ENCODE results near the gene ITGA5.

ITGA5 gene

GRCh38 chr12:54411391-54412241, 7.5 kb downstream of the ITGA5 start:
- DNase-seq (ENCODE audit: low spot score), result no peak

- no peak for DNase-seq (ENCODE audit: low spot score)
These were observed 9.8 kb downstream of the ITGA5 start for GRCh38 chr12:54409267-54409666.

GRCh38 chr12:54407183-54407905, 11.7 kb downstream of the ITGA5 start:
- DNase-seq (ENCODE audit: low spot score), result no peak

GRCh38 chr12:54405573-54405972, 13.5 kb downstream of the ITGA5 start:
- no peak for DNase-seq (ENCODE audit: low spot score)

- no peak for DNase-seq (ENCODE audit: low spot score)
These were observed 14.0 kb downstream of the ITGA5 start for GRCh38 chr12:54405106-54405505.

- peak; percentile 71 for DNase-seq (ENCODE audit: low spot score)
These were observed 14.7 kb downstream of the ITGA5 start for GRCh38 chr12:54404061-54405004.

- DNase-seq (ENCODE audit: low spot score), result no peak
These were observed 17.9 kb downstream of the ITGA5 start for GRCh38 chr12:54401119-54401518.

GRCh38 chr12:54398995-54399793, 19.9 kb downstream of the ITGA5 start:
- DNase-seq (ENCODE audit: low spot score), result peak; percentile 83

GRCh38 chr12:54398218-54398617, 20.8 kb downstream of the ITGA5 start:
- DNase-seq (ENCODE audit: low spot score), result no peak

- DNase-seq (ENCODE audit: low spot score), result no peak
These were observed 21.9 kb downstream of the ITGA5 start for GRCh38 chr12:54397157-54397556.

GRCh38 chr12:54395545-54395944, 23.5 kb downstream of the ITGA5 start:
- DNase-seq (ENCODE audit: low spot score), result no peak

- DNase-seq (ENCODE audit: low spot score), result no peak
These were observed 24.1 kb downstream of the ITGA5 start for GRCh38 chr12:54394986-54395385.

- peak; percentile 69 for DNase-seq (ENCODE audit: low spot score)
These were observed 24.8 kb downstream of the ITGA5 start for GRCh38 chr12:54394281-54394719.

- no peak for DNase-seq (ENCODE audit: low spot score)
These were observed 25.3 kb downstream of the ITGA5 start for GRCh38 chr12:54393743-54394142.

- no peak for DNase-seq (ENCODE audit: low spot score)
These were observed 25.9 kb downstream of the ITGA5 start for GRCh38 chr12:54393207-54393609.

GRCh38 chr12:54392485-54393206, 26.4 kb downstream of the ITGA5 start:
- DNase-seq (ENCODE audit: low spot score), result no peak

GRCh38 chr12:54390668-54391551, 28.2 kb downstream of the ITGA5 start:
- no peak for DNase-seq (ENCODE audit: low spot score)

GRCh38 chr12:54390176-54390667, 28.8 kb downstream of the ITGA5 start:
- DNase-seq (ENCODE audit: low spot score), result no peak

- no peak for DNase-seq (ENCODE audit: low spot score)
These were observed 29.4 kb downstream of the ITGA5 start for GRCh38 chr12:54389607-54390175.

Measured in hematopoietic multipotent progenitor cell treated with erythropoietin and hydrocortisone succinate and interleukin-3 and kit ligand, for 17 days (in vitro differentiated cells).